HG03064 (cell line): ENCODE results near the gene KLC3.

ENCODE experiments used
- ATAC-seq: cut with Tn5 transposase; IDR thresholded peaks from one replicate; pipeline ENCODE4 v1.9.1; 2021; ENCODE audit warnings: low read depth; ENCODE audit not compliant: unreplicated experiment

Gene KLC3

DNA sequence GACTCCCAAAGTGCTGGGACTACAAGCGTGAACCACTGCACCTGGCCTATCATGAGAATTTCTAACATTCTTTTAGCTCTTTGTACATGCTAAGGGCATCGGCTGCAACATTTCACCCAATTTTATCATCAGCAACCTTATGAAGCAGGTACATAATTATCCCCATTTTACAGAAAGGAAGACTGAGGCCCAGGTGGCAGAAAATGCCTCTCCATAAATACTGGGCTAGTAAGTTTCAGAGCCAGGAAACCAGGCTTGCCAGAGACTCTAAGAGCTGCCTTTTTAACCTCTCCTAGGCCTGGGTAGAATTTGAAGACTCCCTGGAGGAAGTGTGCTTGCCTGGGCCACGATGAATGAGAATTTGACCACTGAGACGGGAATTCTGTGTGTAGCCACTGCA lies 27.6 kb downstream of the KLC3 start:
- ATAC-seq: no peak

DNA sequence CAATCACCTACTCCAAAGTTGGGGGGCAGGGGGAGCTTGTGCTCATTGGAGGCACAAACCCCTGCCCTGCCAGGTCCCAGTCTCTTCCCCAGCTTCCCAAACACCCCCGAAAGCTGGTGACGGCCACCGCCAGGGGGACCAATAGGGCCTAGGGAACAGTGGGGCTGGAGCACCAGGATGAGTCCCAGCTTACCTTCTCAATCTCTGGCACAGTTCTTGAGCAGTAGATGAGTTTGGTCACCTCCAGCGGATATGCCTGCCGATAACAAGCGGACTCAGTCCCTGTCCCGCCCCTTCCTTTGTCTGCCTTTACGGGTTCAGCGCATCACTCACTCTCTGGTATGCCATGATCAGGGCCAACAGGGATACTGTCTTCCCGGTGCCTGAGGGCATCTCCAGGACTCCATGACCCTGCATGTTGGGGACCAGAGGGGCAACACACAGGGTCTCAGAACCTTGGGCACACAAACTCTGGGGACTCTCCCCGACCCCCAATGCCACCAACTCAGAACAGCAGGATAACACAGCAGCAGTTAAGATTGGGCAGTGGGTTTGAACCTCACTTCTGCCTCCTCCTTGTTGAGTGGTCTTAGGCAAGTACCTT lies 28.3 kb downstream of the KLC3 start:
- ATAC-seq: no peak

DNA sequence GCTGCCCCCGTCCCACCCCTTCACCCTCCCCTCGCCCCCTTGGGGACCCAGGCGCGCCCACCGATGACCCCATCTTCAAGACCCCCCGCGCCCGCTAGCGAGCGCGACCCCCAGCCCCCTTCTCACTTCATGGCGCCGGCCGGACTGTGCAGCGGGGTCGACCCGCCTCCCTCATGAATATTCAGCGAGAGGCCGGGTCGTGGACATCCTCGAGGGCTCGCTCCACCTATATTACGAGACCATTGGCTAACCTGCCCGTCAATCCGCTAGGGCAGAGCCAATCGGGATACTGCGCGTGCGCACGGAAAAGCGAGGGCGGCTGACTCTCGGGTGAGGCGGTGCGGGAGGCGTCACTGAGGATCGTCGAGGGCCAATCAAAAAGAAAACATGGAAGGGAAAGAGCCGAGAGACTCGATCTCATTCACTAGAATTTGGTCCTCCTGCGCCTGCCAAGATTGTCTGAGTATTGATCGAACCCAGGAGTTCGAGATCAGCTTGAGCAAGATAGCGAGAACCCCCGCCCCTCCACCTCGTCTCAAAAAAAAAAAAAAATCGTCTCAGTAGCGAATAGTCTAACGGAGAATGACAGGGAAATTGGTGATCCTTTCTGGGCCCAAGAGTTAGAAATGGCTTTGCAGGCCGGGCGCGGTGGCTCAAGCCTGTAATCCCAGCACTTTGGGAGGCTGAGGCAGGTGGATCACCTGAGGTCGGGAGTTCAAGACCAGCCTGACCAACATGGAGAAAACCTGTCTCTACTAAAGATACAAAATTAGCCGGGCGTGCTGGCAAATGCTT lies 30.1 kb downstream of the KLC3 start, which contains the start of gene ERCC2:
Gene ERCC2 (minus strand): TSS at position 164 of the 795 bp plus-strand sequence. CDS start 33 bp downstream, at position 131.
- ATAC-seq: peak; percentile 95

DNA sequence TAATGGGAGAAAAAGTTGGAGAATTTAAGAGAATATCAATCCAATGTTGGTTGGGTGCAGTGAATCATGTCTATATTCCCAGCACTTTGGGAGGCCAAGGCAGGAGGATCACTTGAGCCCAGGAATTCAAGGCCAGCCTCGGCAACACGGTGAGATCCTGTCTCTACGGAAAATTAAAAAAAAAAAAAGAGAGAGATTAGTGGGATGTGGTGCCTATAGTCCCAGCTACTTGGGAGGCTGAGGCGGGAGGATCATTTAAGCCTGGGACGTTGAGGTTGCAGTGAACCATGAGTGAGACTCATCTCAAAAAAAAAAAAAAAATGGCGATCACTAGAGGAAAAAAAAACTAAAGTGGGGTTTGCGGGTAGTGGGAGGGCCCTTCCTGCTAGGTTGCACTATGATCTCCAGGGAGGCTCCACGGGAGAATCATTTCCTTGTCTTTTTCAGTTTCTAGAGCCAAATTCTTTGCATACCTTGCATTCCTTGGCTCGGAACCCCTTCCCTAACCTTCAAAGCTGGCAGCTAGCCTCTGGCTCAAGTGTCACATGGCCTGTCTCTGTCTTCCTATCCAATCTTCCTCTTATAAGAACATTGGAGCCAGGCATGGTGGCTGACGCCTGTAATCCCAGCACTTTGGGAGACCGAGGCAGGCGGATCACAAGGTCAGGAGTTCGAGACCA lies 35.6 kb downstream of the KLC3 start:
- ATAC-seq: no peak

DNA sequence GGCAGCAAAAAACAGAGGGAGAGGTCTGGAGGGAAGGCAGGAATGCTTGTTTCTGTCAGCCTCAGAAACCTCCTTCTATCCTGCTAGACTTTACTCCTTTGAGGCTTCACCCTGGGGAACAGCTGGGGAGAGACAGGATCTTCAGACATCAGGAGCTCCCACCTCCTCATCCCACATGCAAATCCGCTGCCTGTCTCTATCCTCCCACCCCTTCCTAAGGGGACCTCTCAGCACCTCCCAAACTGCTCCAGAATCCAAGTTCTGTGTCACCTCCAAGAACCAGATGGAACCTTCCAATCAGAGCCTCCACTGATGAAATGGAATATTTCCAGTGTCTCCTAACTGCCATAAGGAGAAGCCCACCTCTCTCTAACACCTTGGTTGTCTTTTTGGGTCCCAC lies 39.6 kb downstream of the KLC3 start:
- no peak for ATAC-seq

DNA sequence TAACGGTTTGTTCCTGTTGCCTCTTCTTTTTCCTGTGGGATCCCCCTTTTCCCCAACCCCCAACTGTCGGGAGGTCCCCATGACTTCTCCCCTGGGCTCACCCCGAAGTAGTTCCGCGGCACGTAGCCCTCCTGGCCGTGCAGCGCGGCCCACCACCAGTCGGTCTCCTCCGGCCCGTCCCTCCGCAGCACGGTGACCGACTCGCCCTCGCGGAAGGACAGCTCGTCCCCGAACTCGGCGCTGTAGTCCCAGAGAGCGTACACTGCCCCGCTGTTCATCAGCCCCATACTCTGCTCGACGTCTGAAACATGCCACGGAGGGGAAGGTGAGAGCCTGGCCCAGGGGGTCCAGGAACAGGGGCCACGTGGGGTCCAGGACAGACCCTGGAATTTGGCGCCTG lies 41.9 kb downstream of the KLC3 start:
- ATAC-seq: no peak

DNA sequence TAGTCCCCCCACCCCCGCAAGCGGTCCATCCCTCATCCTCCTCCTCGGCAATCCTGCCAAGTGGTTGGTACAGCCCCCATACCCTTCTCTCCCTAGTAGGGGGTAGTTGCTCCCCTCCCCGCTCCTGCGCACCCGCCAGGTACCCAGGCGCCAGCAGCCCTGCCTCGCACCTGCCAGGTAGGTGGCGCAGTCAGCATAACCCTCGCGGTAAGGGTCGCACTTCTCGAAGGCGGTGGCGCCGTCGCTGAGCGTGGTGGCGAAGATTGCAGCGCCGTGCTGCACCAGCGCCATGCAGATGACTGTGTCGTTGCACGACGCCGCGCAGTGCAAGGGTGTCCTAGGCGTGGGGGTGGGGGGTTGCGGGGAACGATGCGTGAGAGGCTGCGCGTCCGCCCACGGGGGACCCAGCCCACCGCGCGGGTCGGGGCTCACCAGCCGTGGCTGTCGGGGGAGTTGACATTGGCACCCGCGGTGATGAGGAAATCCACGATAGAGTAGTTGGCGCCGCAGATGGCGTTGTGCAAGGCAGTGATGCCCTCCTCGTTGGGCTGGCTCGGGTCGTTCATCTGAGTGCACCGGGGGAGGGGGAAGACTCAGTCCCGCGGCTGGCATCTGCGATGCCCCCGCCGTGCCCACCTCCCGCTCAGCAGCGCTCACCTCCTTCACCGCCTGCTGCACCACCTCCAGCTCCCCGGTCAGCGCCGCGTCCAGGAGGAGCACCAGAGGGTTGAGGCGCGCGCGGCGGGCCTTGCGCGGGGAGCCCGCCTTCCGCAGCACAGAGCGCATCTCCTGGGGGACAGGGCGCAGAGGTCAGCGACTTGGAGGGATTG lies 45.1 kb downstream of the KLC3 start:
- no peak for ATAC-seq

DNA sequence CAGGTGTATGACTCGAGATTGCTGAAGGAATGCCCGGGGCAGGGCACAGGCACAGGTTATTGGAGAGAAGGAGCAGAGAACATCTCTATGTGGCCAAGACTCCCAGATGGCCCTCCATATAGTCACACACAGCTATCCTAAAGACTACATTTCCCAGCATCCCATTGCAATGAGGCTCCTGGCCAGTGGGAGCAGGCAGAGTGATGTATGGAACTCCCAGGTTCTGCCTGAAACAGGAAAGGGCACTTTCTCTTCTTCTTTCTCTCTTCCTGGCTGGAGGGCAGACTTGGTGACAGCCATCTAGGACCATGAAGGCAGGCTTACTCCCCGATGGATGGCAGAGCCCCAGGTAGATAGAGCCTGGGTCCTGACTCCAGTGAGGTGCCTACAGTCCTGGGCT lies 50.8 kb downstream of the KLC3 start:
- no peak for ATAC-seq

DNA sequence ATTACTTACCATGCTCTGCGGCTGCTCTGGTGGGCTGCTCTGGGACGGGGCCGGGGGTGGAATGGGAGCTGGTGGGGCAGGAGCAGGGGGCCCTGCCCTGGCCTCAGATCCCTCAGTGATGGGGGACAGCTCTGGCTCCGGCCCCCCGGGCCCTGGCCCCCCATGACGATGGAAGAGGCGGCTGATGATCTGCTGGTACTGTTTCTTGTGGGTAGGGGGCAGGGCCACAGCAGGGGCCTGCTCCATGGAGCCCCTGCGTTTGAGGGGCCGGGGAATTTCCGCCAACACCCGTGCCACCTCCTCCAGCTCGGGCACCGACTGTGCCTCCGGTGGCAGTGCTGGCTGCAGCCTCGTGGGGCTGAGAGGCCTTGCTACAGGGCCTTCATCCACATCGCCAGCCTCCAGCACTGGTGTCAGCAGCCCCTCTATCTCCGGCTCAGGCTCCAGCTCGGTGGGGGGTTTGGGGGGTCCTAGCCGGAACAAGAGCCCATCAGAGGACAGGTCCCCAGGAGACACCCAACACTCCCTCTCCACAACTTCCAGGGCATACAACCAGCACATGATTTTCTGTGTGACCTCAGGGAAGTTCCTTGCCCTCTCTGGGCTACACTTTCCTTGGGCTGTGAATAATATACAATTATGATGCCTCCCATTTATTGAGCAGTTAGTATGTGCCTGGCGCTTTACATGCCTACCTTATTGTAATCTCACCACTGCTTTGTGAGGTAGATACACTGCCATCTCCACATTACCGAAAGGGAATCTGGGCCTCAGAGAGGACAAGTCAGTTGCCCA lies 51.5 kb downstream of the KLC3 start:
- no peak for ATAC-seq

DNA sequence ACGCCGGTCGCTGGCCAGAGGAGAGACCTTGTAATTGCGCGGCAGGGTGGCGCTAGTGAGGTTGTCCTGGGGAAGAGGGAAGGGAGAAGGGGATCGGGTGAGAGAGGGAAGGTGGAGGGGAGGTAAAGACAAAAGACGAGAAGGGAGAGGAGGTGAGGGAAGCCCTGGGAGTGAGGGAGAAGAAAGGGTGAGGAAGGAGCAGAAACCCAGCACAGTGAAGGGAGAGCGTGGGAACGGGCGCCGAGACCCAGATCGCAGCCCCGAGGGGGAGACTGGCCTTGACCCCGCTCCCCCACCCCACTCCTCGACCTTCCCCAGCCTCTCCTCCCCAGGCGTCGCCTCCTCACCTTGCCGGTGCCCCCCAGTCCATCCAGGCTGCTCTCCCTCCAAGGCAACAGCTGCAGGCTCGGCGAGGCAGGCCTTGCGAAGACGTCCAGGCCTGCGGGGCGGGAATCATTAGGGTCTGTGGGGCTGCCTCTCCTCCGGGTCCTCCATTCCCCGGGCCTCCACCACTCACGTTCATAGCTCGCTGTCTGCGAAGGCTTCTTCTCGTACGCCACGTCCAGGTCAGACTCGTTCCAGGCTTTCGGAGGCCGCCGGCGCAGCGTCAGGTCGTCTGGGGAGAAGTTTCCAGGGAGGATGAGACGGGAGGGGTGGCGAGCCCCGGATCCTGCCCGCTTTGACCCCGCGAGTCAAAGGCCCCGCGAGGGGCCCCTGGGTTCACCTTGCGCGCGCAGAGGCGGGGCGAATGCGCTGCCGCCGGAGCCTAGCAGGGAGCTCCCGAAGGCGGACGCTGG lies 55.5 kb downstream of the KLC3 start:
- ATAC-seq: no peak

DNA sequence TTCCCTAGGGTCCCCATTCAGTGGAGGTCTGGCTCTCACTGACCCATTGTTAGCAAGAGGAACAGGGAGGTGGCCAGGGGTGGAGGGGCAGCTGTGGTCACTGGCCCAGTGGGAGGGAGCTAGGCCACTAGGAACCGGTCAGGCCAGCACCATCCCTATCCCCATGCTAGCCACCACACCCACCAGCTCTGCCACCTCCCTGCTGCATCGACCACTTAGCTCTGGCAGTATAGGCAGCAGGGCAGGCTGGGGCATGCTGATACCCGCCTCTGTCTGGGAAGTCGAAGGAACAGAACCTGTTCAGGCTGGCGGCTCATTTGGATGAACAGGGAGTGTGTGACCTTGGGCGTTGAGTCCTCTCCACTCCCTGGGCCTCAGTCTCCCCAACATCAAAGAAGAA lies 59.6 kb downstream of the KLC3 start:
- ATAC-seq: no peak
